WTC11 (cell line): Measurements from ENCODE around the gene TPCN2.

Experiments
- GABPB1 ChIP-seq: sonication (generic); formaldehyde crosslinking; IDR thresholded peaks from 2 replicates; pipeline ENCODE4 v1.8.1; 2023; ENCODE audit warnings: mild to moderate bottlenecking, missing genetic modification reagents
- RELA ChIP-seq: sonication (generic); formaldehyde crosslinking; IDR thresholded peaks from 2 replicates; pipeline ENCODE4 v1.8.1; 2022; ENCODE audit warnings: missing genetic modification reagents, mild to moderate bottlenecking, borderline replicate concordance
- SP1 ChIP-seq: sonication (generic); formaldehyde crosslinking; conservative IDR thresholded peaks from 2 replicates; pipeline ENCODE4 v1.8.1; 2022; ENCODE audit warnings: missing genetic modification reagents
- ZNF263 ChIP-seq: sonication (generic); formaldehyde crosslinking; IDR thresholded peaks from 2 replicates; pipeline ENCODE4 v1.8.1; 2022; ENCODE audit warnings: low read depth, mild to moderate bottlenecking, moderate library complexity, missing genetic modification reagents
- TF ChIP-seq, protein P1 (sequence below): sonication (generic); formaldehyde crosslinking; IDR thresholded peaks from 2 replicates; pipeline ENCODE4 v1.8.1; 2022; ENCODE audit warnings: missing genetic modification reagents, borderline replicate concordance
- TF ChIP-seq, protein P2 (sequence below): fragments of 250-450 bp; sonication (Bioruptor Pico); IDR thresholded peaks from 2 replicates; pipeline ENCODE4 v1.9.0; 2021; ENCODE audit warnings: mild to moderate bottlenecking

DNA sequence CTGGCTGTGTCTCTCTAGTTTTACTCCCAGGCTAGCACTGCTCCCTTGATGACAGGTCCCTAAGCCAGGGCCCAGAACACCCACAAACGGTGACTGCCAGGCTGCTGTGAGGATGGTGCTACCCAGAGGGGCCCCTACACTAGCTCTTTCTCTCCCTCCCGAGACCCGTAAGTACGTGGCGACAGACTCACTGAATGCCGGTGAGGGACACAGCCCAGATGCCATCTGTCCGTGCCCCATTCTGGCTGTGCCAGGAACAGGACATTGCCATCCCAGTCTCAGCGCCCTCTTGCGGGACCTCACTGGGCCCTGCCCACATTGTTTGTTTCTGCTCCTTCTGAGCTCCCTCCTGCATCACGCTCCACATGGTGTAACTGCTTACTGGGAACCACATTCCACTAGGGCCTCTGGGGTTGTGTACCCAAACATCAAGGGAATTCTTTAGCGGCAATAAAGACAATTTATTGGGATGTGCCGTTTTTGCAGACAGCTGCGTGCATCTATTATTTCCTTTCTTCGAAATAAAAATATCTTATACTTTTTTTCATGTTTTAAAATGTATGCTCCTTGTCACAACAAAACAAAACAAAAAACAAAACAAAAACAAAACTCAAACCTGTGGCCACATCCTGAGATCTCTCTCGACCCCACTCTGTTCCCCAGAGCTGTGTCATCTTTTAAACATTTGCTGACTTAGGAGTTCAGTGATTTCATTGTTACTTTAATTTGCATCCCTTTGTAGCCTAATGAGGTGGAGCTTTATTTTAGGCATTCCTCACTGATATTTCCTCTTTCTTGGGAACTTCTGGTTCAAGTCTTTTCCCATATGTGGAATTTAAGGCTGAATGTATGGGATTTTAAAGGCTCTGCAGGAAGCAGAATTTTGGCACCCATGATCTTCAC, 4.4 kb upstream of the TPCN2 start:
- TF ChIP-seq, protein P1, sequence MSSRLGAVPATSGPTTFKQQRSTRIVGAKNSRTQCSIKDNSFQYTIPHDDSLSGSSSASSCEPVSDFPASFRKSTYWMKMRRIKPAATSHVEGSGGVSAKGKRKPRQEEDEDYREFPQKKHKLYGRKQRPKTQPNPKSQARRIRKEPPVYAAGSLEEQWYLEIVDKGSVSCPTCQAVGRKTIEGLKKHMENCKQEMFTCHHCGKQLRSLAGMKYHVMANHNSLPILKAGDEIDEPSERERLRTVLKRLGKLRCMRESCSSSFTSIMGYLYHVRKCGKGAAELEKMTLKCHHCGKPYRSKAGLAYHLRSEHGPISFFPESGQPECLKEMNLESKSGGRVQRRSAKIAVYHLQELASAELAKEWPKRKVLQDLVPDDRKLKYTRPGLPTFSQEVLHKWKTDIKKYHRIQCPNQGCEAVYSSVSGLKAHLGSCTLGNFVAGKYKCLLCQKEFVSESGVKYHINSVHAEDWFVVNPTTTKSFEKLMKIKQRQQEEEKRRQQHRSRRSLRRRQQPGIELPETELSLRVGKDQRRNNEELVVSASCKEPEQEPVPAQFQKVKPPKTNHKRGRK (CRISPR knock-in tag): no peak
- TF ChIP-seq, protein P2, sequence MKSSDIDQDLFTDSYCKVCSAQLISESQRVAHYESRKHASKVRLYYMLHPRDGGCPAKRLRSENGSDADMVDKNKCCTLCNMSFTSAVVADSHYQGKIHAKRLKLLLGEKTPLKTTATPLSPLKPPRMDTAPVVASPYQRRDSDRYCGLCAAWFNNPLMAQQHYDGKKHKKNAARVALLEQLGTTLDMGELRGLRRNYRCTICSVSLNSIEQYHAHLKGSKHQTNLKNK (CRISPR knock-in tag): no peak
- TF ChIP-seq SP1 (CRISPR knock-in tag): no peak
- TF ChIP-seq ZNF263 (CRISPR knock-in tag): no peak
- TF ChIP-seq RELA: no peak
- TF ChIP-seq GABPB1 (CRISPR knock-in tag): no peak
